Dermis blood vessel endothelial cell (primary cell): Measurements from ENCODE around the gene SPON1. TPM values are rescaled to one million over a fixed set of nuclear protein-coding genes. Genes with fewer than 3 reads are reported as not detected.
A peak's percentile ranks its signal among the peaks of the same experiment; 100 is the strongest.
"Not testable (repeated sequence)": the region's sequence is repeated elsewhere in the genome, so short reads cannot be mapped to it uniquely, and the experiment has no call there.

Experiments used
- DNase-seq: peaks from one replicate; pipeline ENCODE4 v3.0.0; 2010
- total RNA-seq: library from RNA; depleted of rRNA; stranded (reverse); fragments of >200 nt; gene quantifications from 2 replicates; pipeline ENCODE4 v1.2.3, GENCODE V29; 2014

SPON1 gene
- total RNA-seq, 1 donor from 2014 or later = 0.17 TPM

DNA sequence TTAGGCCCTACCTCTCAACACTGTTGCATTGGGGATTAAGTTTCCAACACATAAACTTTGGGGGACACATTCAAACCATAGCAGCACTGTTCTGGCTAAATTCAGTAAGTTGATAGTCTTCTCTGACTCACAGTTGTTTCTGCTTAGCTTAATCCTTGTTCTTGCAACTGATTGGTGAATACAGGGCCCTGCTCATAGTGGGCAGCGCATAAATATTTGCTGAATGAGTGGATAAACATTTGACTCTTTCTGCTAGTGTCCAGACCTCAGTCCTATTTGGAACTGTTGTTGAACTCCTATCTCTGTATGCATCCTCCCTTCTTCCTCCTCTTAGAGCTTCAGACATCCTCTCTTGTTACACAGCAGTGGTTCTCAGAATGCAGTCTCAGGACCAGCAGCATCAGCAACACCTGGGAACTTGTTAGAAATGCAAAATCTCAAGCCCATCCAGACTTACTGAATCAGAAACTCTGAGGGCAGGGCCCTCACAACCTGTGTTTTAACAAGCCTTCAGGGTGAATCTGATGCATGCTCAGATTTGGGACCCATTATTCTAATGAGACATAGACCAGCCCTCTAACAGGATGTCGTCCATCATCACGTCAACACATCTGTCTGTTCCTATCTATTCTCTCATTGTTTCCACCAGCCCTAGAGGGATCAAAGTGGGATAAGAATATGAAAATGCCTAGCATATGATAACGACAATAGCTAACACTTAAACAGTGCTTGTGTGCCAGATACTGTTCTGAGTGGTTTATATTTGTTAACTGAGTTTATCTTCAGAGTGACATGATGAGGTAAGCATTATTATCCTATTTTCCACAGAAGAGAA lies 22.3 kb downstream of the SPON1 start:
- no peak for DNase-seq

- DNase-seq = not testable (repeated sequence)
Measured at GRCh38 chr11:13986695-13987094, 24.2 kb downstream of the SPON1 start.

DNA sequence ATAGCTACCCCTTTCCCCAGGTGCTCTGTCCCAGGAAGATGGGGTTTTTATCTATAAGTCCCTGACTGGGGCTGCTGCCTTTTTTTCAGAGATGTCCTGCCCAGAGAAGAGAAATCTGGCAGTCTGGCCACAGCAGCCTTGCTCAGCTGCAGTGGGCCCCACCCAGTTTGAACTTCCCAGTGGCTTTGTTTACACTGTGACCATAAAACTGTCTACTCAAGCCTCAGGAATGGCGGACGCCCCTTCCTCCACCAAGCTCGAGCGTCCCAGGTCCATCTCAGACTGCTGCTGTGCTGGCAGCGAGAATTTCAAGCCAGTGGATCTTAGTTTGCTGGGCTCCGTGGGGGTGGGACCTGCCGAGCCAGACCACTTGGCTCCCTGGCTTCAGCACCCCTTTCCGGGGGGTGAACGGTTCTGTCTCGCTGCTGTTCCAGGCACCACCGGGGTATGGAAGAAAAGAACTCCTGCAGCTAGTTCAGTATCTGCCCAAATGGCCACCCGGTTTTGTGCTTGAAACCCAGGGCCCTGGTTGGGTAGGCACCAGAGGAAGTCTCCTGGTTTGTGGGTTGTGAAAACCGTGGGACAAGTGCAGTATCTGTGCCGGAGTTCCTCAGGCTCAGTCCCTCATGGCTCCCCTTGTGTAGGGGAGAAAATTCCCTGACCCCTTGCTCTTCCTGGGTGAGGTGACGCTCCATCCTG lies 29.8 kb downstream of the SPON1 start:
- not testable (repeated sequence) for DNase-seq

- no peak for DNase-seq
Measured at GRCh38 chr11:13993096-13993765, 30.7 kb downstream of the SPON1 start.

- no peak for DNase-seq
Measured at GRCh38 chr11:13997881-13998280, 35.4 kb downstream of the SPON1 start.

- no peak for DNase-seq
Measured at GRCh38 chr11:13999704-14000103, 37.2 kb downstream of the SPON1 start.

DNA sequence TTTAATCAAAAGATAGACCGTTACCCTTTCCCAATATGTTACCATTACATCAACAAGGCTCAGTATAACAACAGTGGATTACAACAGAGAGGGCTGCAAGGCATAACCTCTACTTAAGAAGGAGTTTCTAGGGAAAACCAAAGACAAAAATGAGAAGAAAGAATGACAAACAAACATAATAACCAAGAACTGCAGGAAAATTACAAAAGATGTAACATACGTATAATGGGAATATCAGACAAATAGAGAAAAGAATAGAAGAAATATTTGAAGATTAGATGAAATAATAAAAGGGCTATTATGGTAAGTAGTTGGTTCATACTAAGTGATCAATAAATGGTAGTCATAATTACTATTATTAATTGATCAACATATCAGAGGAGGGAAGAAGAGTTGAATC lies 39.1 kb downstream of the SPON1 start:
- DNase-seq = no peak

DNA sequence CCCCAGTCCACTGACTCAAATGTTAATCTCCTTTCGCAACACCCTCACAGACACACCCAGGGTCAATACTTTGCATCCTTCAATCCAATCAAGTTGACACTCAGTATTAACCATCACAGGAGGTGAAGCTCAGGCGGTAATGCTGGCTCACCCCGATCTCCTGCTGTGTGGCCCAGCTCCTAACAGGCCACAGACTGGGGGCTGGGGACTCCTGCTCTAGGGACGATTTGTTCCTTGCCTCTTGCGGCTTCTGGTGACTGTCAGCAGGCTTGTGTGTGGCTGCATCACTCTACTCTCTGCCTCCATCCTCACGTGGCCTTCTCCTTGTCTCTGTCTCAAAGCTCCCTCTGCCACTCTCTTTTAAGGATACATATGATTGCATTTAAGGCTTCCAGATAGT lies 45.0 kb downstream of the SPON1 start:
- no peak for DNase-seq

- no peak for DNase-seq
Measured at GRCh38 chr11:14010665-14011064, 48.1 kb downstream of the SPON1 start.

GRCh38 chr11:14012846-14013245 lies 50.3 kb downstream of the SPON1 start:
- DNase-seq = no peak

DNA sequence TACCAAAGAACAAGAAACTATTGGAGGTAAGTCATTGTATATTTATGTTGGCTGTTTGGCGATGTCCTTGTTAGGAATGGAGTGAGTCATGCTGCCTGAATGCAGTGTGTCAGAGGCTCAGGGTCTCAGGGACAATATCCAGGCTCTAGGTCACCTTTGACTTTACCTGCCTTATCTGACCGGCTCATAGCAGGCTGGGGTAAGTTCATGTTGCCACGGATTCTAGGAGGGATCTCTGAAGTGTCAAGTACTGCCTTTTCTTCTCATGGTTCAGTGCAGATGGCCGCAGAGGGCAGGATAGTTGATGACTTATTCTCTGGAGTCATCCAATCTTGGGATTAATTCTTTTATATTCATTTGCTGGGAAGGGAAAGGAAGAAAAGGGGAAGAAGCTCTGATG lies 53.2 kb downstream of the SPON1 start:
- peak; percentile 60 for DNase-seq

GRCh38 chr11:14018441-14018840 lies 55.9 kb downstream of the SPON1 start:
- no peak for DNase-seq

GRCh38 chr11:14021738-14022137 lies 59.2 kb downstream of the SPON1 start:
- DNase-seq = no peak

- no peak for DNase-seq
Measured at GRCh38 chr11:14022251-14022650, 59.7 kb downstream of the SPON1 start.

- no peak for DNase-seq
Measured at GRCh38 chr11:14022821-14023220, 60.3 kb downstream of the SPON1 start.

DNA sequence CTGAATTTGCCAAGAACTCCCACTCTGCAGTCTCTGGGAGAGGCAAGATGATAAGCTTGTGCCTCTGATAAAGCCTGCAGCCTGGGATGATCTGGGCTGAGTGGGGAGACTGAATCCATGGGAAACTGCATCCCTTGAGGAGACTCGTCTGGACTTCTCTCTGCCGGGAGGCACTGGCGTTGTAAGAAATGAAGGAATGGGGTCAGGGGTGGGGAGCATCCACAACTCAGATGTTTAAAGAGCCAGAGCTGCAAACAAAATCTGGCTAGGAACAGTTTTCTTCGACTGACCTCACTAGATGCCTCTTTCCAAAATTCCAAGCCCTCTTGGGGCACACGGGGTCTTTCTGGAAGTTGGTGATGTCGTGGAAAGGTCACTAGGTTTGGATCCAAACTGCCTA lies 64.4 kb downstream of the SPON1 start:
- no peak for DNase-seq

DNA sequence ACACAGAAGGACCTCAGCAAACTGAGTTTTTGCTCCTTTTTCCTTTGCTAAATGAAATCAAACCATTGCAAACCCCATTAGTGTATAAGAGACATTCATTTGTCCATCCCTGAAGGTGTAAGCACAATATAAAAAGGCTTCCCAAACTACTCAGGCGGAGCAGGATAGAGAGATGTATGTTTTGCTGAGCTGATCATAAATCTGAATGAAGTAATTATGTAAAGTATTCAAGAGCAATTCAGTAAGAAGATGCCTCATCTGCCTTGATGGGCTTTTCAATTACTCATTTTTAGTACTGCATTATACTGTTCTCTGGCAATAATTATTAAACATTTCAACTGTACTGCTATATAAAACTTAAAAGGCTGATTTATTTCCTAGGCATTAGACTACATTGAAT lies 65.0 kb downstream of the SPON1 start:
- no peak for DNase-seq

GRCh38 chr11:14029440-14029839 lies 66.9 kb downstream of the SPON1 start:
- no peak for DNase-seq

DNA sequence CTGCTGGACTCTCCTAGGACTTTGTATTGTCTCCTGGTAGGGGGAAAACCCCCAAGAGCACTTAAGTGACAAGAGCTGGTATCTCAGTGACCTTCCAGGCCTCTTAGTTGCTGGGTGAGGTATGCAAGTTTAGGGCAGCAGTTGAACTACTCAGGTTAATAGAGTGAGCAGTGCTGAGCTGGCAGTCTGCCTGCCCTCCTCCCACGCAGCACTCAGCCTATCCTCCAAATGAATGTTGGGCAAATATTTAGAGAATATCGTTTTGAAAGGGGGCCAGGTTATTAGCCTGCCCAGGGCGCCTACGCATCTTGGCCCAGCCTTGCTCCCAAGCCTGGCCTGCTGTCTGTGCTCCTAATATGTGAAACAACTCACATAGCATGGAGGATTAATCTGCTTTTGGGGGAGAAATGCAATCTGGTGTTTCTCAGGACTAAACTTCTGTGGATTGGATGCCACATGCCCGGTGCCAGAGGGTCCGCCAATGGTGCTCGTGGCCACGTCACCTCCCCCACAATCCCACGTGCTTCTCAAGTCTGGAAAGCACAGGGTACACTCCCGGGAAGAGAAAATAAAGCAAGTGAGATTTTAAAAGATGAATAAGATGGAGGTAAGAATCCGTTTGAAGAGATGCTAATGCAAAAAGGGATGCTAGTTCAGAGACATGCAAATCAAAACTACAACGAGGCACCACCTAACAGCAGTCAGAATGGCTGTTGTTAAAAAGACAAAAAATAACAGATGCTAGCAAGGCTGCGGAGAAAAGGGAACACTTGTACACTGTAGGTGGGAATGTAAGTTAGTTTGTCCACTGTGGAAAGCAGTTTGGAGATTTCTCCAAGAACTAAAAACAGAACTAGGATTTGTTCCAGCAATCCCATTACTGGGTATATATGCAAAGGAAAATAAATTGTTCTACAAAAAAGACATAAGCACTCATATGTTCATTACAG lies 67.7 kb downstream of the SPON1 start:
- peak; percentile 15 for DNase-seq

DNA sequence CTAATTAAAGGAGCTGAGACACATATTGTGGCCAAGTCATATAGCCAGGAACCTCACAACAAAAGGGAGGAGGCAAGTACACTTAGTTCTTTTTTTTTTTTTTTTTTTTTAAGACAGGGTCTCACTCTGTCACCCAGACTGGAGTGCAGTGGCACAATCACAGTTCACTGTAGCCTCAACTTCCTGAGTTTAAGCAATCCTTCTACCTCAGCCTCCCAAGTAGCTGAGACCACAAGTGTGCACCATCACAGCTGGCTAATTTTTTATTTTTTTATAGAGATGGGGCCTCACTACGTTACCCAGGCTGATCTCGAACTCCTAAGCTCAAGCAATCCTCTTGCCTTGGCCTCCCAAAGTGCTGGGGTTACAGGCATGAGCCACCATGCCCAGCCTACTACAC lies 73.0 kb downstream of the SPON1 start:
- not testable (repeated sequence) for DNase-seq

GRCh38 chr11:14036469-14036868 lies 73.9 kb downstream of the SPON1 start:
- no peak for DNase-seq

GRCh38 chr11:14041040-14041439 lies 78.5 kb downstream of the SPON1 start:
- peak; percentile 9 for DNase-seq
